Posterior cingulate gyrus (tissue), 11 donors: ENCODE results near the gene ACSS1.

ENCODE experiments used
- DNase-seq, 10 donors: peaks; one replicate each; pipeline versions ENCODE4 v3.0.0 to v3.0.0-alpha.2; 2020 to 2021; ENCODE audit warnings: mixed read lengths in 3 of 10
- intact Hi-C: fragments of 100-400 bp; cut with DNase I; formaldehyde crosslinking; loops from one replicate; pipeline ENCODE4 v1.15.1; 2023

Gene ACSS1

GRCh38 chr20:25062841-25063240, 4.9 kb upstream of the ACSS1 start:
- intact Hi-C loops, result loop anchor here (5.0 kb wide), 1 partner anchor 114 kb away; no protein-coding TSS in a partner anchor
- peak in 4 of 10 donors; percentile 3 to 15 (median 4) for DNase-seq

GRCh38 chr20:25061821-25062530, 4.0 kb upstream of the ACSS1 start:
- DNase-seq, result peak in 5 of 10 donors; percentile 3 to 69 (median 10)

GRCh38 chr20:25061103-25061799, 3.3 kb upstream of the ACSS1 start:
- intact Hi-C loops, result loop anchor here (5.0 kb wide), 1 partner anchor 116 kb away; no protein-coding TSS in a partner anchor
- peak in 5 of 10 donors; percentile 0 to 40 (median 5) for DNase-seq

More at GRCh38 chr20:25061821-25062530, 4.0 kb upstream of the ACSS1 start:
- intact Hi-C loops, result loop anchor here (5.0 kb wide), 1 partner anchor 115 kb away; no protein-coding TSS in a partner anchor

GRCh38 chr20:25059866-25060465, 2.0 kb upstream of the ACSS1 start:
- peak in 3 of 10 donors; percentile 5 to 59 (median 12) for DNase-seq
- intact Hi-C loops, result loop anchor here (5.0 kb wide), 1 partner anchor 117 kb away; no protein-coding TSS in a partner anchor

GRCh38 chr20:25058847-25059810, 1.2 kb upstream of the ACSS1 start:
- DNase-seq, result peak in 2 of 10 donors; percentile 15 to 71
- intact Hi-C loops, result no loop called here

- intact Hi-C loops, result loop anchor here (2.0 kb wide), 1 partner anchor 25 kb away; no protein-coding TSS in a partner anchor
- peak; percentile 59 to 95 (median 70) for DNase-seq
Measured at GRCh38 chr20:25057234-25058050, 497 bp downstream of the ACSS1 start.

- intact Hi-C loops, result loop anchor here (2.0 kb wide), 1 partner anchor 24 kb away; no protein-coding TSS in a partner anchor
- DNase-seq, result peak in 1 of 10 donors; percentile 33
Measured at GRCh38 chr20:25056690-25057233, 1.2 kb downstream of the ACSS1 start.

- peak in 2 of 10 donors; percentile 13 to 23 for DNase-seq
- intact Hi-C loops, result loop anchor here (2.0 kb wide), 1 partner anchor 23 kb away; no protein-coding TSS in a partner anchor
Measured at GRCh38 chr20:25055711-25056495, 2.0 kb downstream of the ACSS1 start.

- intact Hi-C loops, result no loop called here
- peak in 1 of 10 donors; percentile 10 for DNase-seq
Measured at GRCh38 chr20:25054995-25055629, 2.8 kb downstream of the ACSS1 start.

- intact Hi-C loops, result no loop called here
Measured at GRCh38 chr20:25054096-25054820, 3.7 kb downstream of the ACSS1 start.

GRCh38 chr20:25053255-25054031, 4.5 kb downstream of the ACSS1 start:
- peak in 3 of 10 donors; percentile 6 to 82 (median 14) for DNase-seq
- intact Hi-C loops, result no loop called here

More at GRCh38 chr20:25054096-25054820, 3.7 kb downstream of the ACSS1 start:
- DNase-seq, result peak in 2 of 10 donors; percentile 12 to 41

GRCh38 chr20:25052255-25053194, 5.4 kb downstream of the ACSS1 start:
- intact Hi-C loops, result no loop called here
- DNase-seq, result peak in 3 of 10 donors; percentile 2 to 72 (median 7)

GRCh38 chr20:25051386-25052155, 6.4 kb downstream of the ACSS1 start:
- DNase-seq, result peak in 3 of 10 donors; percentile 5 to 55 (median 8)
- intact Hi-C loops, result no loop called here
